Ovary (tissue), 9 donors: ENCODE measurements around the gene STEAP3. TPM values are rescaled to one million over a fixed set of nuclear protein-coding genes. Genes with fewer than 3 reads are reported as not detected.

ENCODE experiments used
- DNase-seq, 5 donors: peaks; one replicate each; pipeline ENCODE4 v3.0.0-alpha.2; 2019 to 2020
- H3K27ac ChIP-seq, 2 donors: fragments of 200-600 bp; one replicate each; pipeline versions ENCODE4 v1.5.1 to v1.8.0; 2019 to 2022
- H3K27me3 ChIP-seq: fragments of 200-600 bp; one replicate; pipeline ENCODE4 v1.8.0; 2022
- H3K36me3 ChIP-seq: fragments of 200-600 bp; sonication (generic); one replicate; pipeline ENCODE4 v1.5.1; 2019
- H3K4me1 ChIP-seq: one replicate; pipeline ENCODE4 v1.8.1; 2013; ENCODE audit warnings: mild to moderate bottlenecking, moderate library complexity; ENCODE audit not compliant: insufficient read depth
- H3K4me3 ChIP-seq: fragments of 200-600 bp; sonication (generic); one replicate; pipeline ENCODE4 v1.5.1; 2017
- H3K9me3 ChIP-seq, 2 donors: fragments of 200-600 bp in 1 of 2; sonication (generic) in 1 of 2; one replicate each; pipeline versions ENCODE4 v1.5.1 to v1.8.1; 2013 to 2019; ENCODE audit warnings: mild to moderate bottlenecking in 1 of 2, moderate library complexity in 1 of 2
- EP300 ChIP-seq: sonication (generic); formaldehyde crosslinking; IDR thresholded peaks from one replicate; pipeline ENCODE4 v1.6.1; 2017; ENCODE audit warnings: antibody characterized with exemption
- POLR2A ChIP-seq: fragments of 450-650 bp; IDR thresholded peaks from one replicate; pipeline ENCODE4 v1.6.1; 2017; ENCODE audit warnings: antibody characterized with exemption, mild to moderate bottlenecking, moderate library complexity
- WGBS, 3 donors: extraction: QIAGEN DNeasy Blood & Tissue Kit in 1 of 3; methylation state at CpG; one replicate each; pipeline versions ENCODE4 v1.1.5 to v1.1.7; 2013 to 2017; 5-methylcytosine and 5-hydroxymethylcytosine counted together
- intact Hi-C, 4 donors: fragments of 100-400 bp; cut with DNase I; formaldehyde crosslinking; loops; one replicate each; pipeline versions ENCODE4 v1.11.0 to v1.15.1; 2022 to 2023
- polyA plus RNA-seq, 2 donors: library from polyadenylated mRNA; stranded (reverse); fragments of 200-250 nt in 1 of 2; fragments of 350-450 nt in 1 of 2; fragmentation: Illumina TruSeq in 1 of 2; extraction: RNeasy Lipid Tissue Mini Kit (QIAGEN cat#74804) in 1 of 2; gene quantifications; one replicate each; pipeline ENCODE4 v1.2.3, GENCODE V29; 2013 to 2014
- total RNA-seq, 7 donors: library from RNA; depleted of rRNA in 2 of 7; stranded (reverse); fragments of >200 nt in 2 of 7; fragmentation: NEBNext Ultra II Directional in 3 of 7; extraction: Animal tissue kit (Norgen Biotek cat#: 25700) in 3 of 7; gene quantifications; one replicate each; pipeline versions ENCODE4 v1.1.0 to v1.2.4, GENCODE V29; 2016 to 2023
- TF ChIP-seq, protein P1 (sequence below), 3 donors: fragments of 450-650 bp in 2 of 3; fragments of 200-600 bp in 1 of 3; IDR thresholded peaks; one replicate each; pipeline versions ENCODE4 v1.5.1 to v1.8.0; 2016 to 2022; ENCODE audit warnings: antibody characterized with exemption in 3 of 3, mild to moderate bottlenecking in 1 of 3
- donor health status: DM: no; HTN: no; CAD: no; lungs with moderate emphysema.
- donor health status: DM: no; HTN: no; CAD: no.
- donor health status: Bipolar disorder and iron deficiency.
- donor health status: DM: yes; HTN: yes; CAD: no.
- donor health status: DM: no; HTN: no; CAD: no.
- donor health status: DM: yes; HTN: yes; CAD: no.

STEAP3 gene
- total and polyA plus RNA-seq, 9 donors, result 2.3 to 13.3 (median 5.8) TPM

DNA sequence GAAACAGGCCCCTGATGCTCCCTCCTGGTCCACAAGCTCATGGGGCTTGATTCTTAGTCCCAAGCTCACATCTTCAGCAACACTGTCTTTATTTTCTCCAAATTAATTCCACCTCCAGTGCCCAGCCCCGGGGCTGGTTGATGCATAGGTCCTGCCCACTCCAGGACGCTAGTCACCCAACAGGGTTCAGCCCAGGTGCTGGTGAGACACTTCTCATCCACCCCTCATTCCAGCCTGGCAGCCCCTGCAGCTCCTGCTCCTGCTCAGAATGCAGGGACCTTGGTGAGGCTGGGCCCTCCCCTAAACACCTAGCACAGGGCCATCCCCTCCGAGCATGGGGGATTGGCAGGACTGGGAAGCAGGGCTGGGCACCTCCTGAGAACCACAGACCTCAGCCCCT, 25.7 kb downstream of the STEAP3 start:
- Histone ChIP-seq H3K4me1 (no peaks in the 10 kb centered on the region), H3K27me3 (no peaks in the 10 kb centered on the region), H3K9me3 (no peaks in the 10 kb centered on the region), H3K4me3 (no peak overlapping the region), H3K36me3 (no peaks in the 10 kb centered on the region), H3K27ac (no peak overlapping the region)
- 88 to 94% (median 91%) methylated on average over 3 of the region's 3 CpGs for WGBS, 3 donors
- intact Hi-C loops, result no loop called here
- peak in 1 of 5 donors; percentile 5 for DNase-seq
- TF ChIP-seq, protein P1, sequence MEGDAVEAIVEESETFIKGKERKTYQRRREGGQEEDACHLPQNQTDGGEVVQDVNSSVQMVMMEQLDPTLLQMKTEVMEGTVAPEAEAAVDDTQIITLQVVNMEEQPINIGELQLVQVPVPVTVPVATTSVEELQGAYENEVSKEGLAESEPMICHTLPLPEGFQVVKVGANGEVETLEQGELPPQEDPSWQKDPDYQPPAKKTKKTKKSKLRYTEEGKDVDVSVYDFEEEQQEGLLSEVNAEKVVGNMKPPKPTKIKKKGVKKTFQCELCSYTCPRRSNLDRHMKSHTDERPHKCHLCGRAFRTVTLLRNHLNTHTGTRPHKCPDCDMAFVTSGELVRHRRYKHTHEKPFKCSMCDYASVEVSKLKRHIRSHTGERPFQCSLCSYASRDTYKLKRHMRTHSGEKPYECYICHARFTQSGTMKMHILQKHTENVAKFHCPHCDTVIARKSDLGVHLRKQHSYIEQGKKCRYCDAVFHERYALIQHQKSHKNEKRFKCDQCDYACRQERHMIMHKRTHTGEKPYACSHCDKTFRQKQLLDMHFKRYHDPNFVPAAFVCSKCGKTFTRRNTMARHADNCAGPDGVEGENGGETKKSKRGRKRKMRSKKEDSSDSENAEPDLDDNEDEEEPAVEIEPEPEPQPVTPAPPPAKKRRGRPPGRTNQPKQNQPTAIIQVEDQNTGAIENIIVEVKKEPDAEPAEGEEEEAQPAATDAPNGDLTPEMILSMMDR (IDR thresholded peaks at IDR 0.05), result no peak

DNA sequence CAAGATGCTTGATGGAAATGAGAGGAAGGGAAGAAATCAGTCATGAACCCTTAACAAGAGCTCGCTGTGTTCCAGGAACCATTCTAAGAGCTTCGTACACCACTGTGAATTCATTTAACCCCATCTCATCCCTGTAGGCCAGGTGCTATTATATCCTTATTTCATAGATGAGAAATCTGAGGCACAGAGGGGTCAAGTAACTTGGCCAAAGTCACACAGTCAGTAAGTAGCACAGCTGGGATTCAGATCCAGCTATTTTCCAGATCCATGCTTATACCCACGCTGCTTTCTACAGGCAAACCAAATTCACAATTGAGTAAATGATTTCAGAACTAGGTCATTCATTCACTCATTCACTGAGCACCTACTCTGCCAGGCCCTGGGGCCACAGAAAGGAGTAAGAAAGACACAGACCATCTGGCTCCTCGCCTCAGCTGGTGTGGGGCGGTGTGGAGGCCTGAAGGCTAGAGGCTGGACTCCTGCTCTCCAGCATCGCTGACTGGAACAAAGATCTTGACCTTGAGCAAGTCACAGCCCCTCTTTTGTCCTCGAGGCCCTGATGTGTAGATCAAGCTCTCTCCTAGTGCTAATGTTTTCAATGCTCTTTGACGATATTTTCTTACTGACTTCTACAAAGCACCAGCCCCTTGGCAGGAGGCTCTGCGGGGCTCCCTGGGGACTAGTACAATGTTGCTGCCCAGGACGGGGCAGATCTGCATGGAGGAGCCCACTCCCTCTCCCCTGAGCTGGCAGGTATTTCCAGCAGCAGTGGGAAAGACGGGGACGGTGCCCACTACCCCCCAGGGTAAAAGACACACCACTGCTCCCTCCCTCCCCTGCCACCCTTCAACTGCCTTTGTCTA, 26.5 kb downstream of the STEAP3 start:
- Histone ChIP-seq H3K27me3 (no peaks in the 10 kb centered on the region), H3K36me3 (no peaks in the 10 kb centered on the region), H3K27ac (no peak overlapping the region), H3K9me3 (no peaks in the 10 kb centered on the region), H3K4me3 (no peak overlapping the region), H3K4me1 (no peaks in the 10 kb centered on the region)
- TF ChIP-seq, protein P1 (IDR thresholded peaks at IDR 0.05), result no peak
- TF ChIP-seq EP300 (no peak), POLR2A (no peak)
- intact Hi-C loops, result no loop called here
- peak in 1 of 5 donors; percentile 31 for DNase-seq
- 65 to 80% (median 75%) methylated on average over 12 of the region's 12 CpGs for WGBS, 3 donors

DNA sequence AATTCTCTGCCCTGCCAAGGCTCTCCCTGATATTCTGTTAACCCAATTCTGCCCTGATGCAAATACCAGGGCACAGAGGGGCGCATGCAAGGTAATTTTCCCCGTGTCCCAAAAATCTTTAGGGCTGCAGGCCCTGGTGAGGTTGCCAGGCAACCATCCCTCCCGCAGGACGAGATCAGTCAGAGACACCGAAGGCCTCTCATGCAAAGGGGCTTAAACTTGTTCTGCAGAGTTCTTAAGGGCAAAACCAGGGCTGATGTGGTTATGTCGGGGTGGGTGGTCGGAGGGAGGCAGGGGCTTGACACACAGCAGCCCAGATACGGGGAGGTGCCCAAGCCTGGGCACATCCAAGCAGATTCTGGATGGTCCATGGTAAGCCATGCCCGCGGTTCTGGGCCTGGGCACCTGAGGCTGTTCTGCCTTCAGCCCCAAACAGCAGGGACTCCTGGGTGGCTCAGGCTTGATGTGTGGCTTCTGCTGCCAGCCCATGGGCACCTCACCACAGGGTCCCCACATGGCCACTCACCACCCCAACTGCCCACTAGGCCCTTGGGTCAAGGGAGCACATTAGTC, 27.2 kb downstream of the STEAP3 start:
- 89 to 93% (median 91%) methylated on average over 10 of the region's 10 CpGs for WGBS, 3 donors
- Histone ChIP-seq H3K27me3 (no peaks in the 10 kb centered on the region), H3K4me3 (no peak overlapping the region), H3K36me3 (no peaks in the 10 kb centered on the region), H3K9me3 (no peaks in the 10 kb centered on the region), H3K27ac (no peak overlapping the region), H3K4me1 (peaks cover 1% of the 10 kb centered on the region)
- intact Hi-C loops, result no loop called here
- TF ChIP-seq EP300 (no peak), POLR2A (no peak)
- TF ChIP-seq, protein P1 (IDR thresholded peaks at IDR 0.05), result no peak
- DNase-seq, result no peak

DNA sequence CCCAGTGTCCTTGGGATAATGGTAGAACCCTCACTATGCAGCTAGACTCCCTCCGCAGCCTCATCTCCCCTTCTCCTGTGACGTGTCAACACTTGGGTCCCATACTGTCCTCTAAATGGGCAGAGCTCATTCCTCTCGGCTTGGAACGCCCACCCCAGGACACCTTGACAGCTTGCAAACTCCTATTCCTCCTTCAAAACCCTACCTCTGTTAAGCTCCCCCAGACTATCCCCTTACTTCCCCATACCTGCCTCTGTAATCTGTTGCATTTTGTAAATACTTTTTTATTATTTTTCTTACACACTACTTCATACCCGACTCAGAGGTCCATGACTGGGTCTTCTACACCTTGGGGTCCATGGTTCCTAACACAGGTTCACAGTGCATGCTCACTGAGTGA, 28.0 kb downstream of the STEAP3 start:
- 95 to 97% (median 96%) methylated on average over 5 of the region's 5 CpGs for WGBS, 3 donors
- TF ChIP-seq, protein P1 (IDR thresholded peaks at IDR 0.05), result no peak
- TF ChIP-seq EP300 (no peak), POLR2A (no peak)
- peaks cover 3% of the 10 kb centered on the region for H3K4me1 ChIP-seq

More for the DNA sequence above, 28.0 kb downstream of the STEAP3 start:
- intact Hi-C loops, result no loop called here
- Histone ChIP-seq H3K36me3 (no peaks in the 10 kb centered on the region), H3K4me3 (no peak overlapping the region), H3K9me3 (no peaks in the 10 kb centered on the region), H3K27me3 (no peaks in the 10 kb centered on the region), H3K27ac (no peak overlapping the region)
- DNase-seq, result no peak
